Mucosa of descending colon (tissue), 3 donors: ENCODE data around the gene FBXO31. TPM values are rescaled to one million over a fixed set of nuclear protein-coding genes. Genes with fewer than 3 reads are reported as not detected.

Experiments
- ATAC-seq: fragments of 200-7000 bp; cut with Tn5 transposase; one replicate; pipeline ENCODE4 v1.9.1; 2020; ENCODE audit warnings: mild to moderate bottlenecking, moderate library complexity
- DNase-seq, 3 donors: peaks; one replicate each; pipeline ENCODE4 v3.0.0-alpha.2; 2020
- H3K36me3 ChIP-seq: fragments of 200-600 bp; one replicate; pipeline ENCODE4 v1.8.0; 2021; ENCODE audit warnings: low read depth, mild to moderate bottlenecking
- H3K4me1 ChIP-seq: fragments of 200-600 bp; one replicate; pipeline ENCODE4 v1.8.0; 2021; ENCODE audit warnings: low read depth, mild to moderate bottlenecking
- H3K4me3 ChIP-seq: fragments of 200-600 bp; one replicate; pipeline ENCODE4 v1.8.0; 2021; ENCODE audit warnings: mild to moderate bottlenecking
- H3K9me3 ChIP-seq: fragments of 200-600 bp; one replicate; pipeline ENCODE4 v1.8.0; 2021; ENCODE audit warnings: mild to moderate bottlenecking
- CTCF ChIP-seq: fragments of 200-600 bp; IDR thresholded peaks from one replicate; pipeline ENCODE4 v1.8.0; 2022; ENCODE audit warnings: antibody characterized with exemption, mild to moderate bottlenecking
- intact Hi-C, 2 donors: fragments of 100-400 bp; cut with DNase I in 1 of 2; cut with micrococcal nuclease in 1 of 2; formaldehyde crosslinking; loops; one replicate each; pipeline versions ENCODE4 v1.11.0 to v1.11.1; 2022; cut with DNase I, micrococcal nuclease
- total RNA-seq, 3 donors: library from RNA; stranded (reverse); fragmentation: NEBNext Ultra II Directional in 2 of 3; extraction: Animal tissue kit (Norgen Biotek cat#: 25700) in 2 of 3; gene quantifications; one replicate each; pipeline versions ENCODE4 v1.2.1 to v1.2.4, GENCODE V29; 2021 to 2023
- donor health status: DM: no; HTN: no; CAD: no; lungs with moderate emphysema.
- donor health status: DM: no; HTN: no; CAD: no.
- donor health status: DM: no; HTN: yes; CAD: no.

Gene FBXO31
- total RNA-seq, 3 donors from 2014 or later, result 54.2 to 104 (median 63.9) TPM

- intact Hi-C loops, result no loop called here
- Histone ChIP-seq H3K9me3 (no peaks in the 10 kb centered on the region), H3K36me3 (no peaks in the 10 kb centered on the region), H3K4me3 (no peak overlapping the region), H3K4me1 (no peaks in the 10 kb centered on the region)
- no peak for TF ChIP-seq CTCF
- DNase-seq (no peak), ATAC-seq (no peak)
Observed at GRCh38 chr16:87288753-87289362, 94.7 kb downstream of the FBXO31 start.

GRCh38 chr16:87286839-87287626 lies 96.5 kb downstream of the FBXO31 start:
- Histone ChIP-seq H3K4me1 (no peaks in the 10 kb centered on the region), H3K9me3 (no peaks in the 10 kb centered on the region), H3K36me3 (no peaks in the 10 kb centered on the region), H3K4me3 (no peak overlapping the region)
- intact Hi-C loops, result no loop called here
- DNase-seq (no peak), ATAC-seq (no peak)
- no peak for TF ChIP-seq CTCF

GRCh38 chr16:87284183-87284582 lies 99.4 kb downstream of the FBXO31 start:
- H3K4me3 ChIP-seq, result no peak overlapping the region
- intact Hi-C loops, result no loop called here
- DNase-seq, result no peak
- H3K36me3 ChIP-seq, result no peaks in the 10 kb centered on the region
- no peak for TF ChIP-seq CTCF
- H3K9me3 ChIP-seq, result no peaks in the 10 kb centered on the region
- no peak for ATAC-seq
- H3K4me1 ChIP-seq, result no peaks in the 10 kb centered on the region

DNA sequence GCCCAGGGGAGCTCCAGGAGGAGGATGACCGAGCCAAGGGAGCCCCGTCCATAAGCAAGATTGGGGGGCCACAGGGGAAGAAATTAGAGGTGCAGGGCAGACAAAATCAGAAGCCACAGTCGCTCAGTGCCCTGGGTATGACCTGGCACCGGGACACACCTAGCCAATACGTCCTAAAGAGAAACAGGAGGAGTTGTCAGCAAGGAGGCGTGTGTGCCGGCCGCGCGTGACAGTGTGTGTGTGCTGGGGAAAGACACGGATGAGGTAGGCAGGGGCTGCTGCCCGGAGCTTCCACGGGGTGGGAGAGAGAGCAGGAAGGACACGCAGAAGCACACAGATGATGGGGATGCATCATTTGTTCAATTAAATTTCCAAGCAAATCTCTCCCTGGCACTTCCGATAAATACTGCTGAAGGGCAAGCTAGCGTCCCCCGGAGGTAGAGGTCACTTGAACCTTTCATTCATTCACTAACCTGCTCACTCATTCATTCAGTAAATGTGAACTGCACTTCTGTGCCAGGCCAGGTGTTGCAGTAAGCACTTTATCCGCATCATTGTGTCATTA lies 104.4 kb downstream of the FBXO31 start:
- ATAC-seq (peak; percentile 14), DNase-seq (no peak)
- no peak overlapping the region for H3K4me3 ChIP-seq
- peaks cover 7% of the 10 kb centered on the region for H3K4me1 ChIP-seq
- no peak for TF ChIP-seq CTCF
- intact Hi-C loops, result loop anchor here in 1 of 2 donors (5.0 kb wide), 1 partner anchor 77 kb away; no protein-coding TSS in a partner anchor
- H3K36me3 ChIP-seq, result no peaks in the 10 kb centered on the region
- H3K9me3 ChIP-seq, result no peaks in the 10 kb centered on the region

- peak; percentile 69 for TF ChIP-seq CTCF
- Histone ChIP-seq H3K4me1 (peaks cover 7% of the 10 kb centered on the region), H3K36me3 (no peaks in the 10 kb centered on the region), H3K4me3 (no peak overlapping the region), H3K9me3 (no peaks in the 10 kb centered on the region)
- peak; percentile 72 to 82 (median 81) for DNase-seq
- ATAC-seq, result peak; percentile 96
- intact Hi-C loops, result loop anchor here in 1 of 2 donors (5.0 kb wide), 1 partner anchor 76 kb away; no protein-coding TSS in a partner anchor
Observed at GRCh38 chr16:87278191-87279093, 105.1 kb downstream of the FBXO31 start.
